BE2C (cell line): ENCODE data around the gene TNNI2.
"Not testable (repeated sequence)": the region's sequence is repeated elsewhere in the genome, so short reads cannot be mapped to it uniquely, and the experiment has no call there.

Source experiments
- DNase-seq: peaks from one replicate; pipeline ENCODE4 v3.0.0-alpha.2; 2020
- H3K27me3 ChIP-seq: fragments of 250-450 bp; sonication (Bioruptor Pico); 2 replicates; pipeline ENCODE4 v1.5.1; 2020; ENCODE audit warnings: mild to moderate bottlenecking
- H3K36me3 ChIP-seq: fragments of 250-450 bp; sonication (Bioruptor Pico); 2 replicates; pipeline ENCODE4 v1.5.1; 2020; ENCODE audit warnings: mild to moderate bottlenecking
- H3K4me1 ChIP-seq: fragments of 250-450 bp; sonication (Bioruptor Pico); 2 replicates; pipeline ENCODE4 v1.5.1; 2020
- H3K4me3 ChIP-seq: 2 replicates; pipeline ENCODE4 v1.5.1; 2011; ENCODE audit warnings: low read depth, low read length
- H3K9me3 ChIP-seq: fragments of 250-450 bp; sonication (Bioruptor Pico); 2 replicates; pipeline ENCODE4 v1.5.1; 2020
- TF ChIP-seq, protein P1 (sequence below): IDR thresholded peaks from 2 replicates; pipeline ENCODE4 v1.5.1; 2012; ENCODE audit warnings: mild to moderate bottlenecking, low read depth, low read length

The TNNI2 gene

GRCh38 chr11:1812274-1812673 lies 26.5 kb upstream of the TNNI2 start:
- Histone ChIP-seq H3K4me1 (no peaks in the 10 kb centered on the region), H3K36me3 (no peaks in the 10 kb centered on the region), H3K4me3 (no peak overlapping the region), H3K9me3 (no peaks in the 10 kb centered on the region), H3K27me3 (no peaks in the 10 kb centered on the region)
- no peak for DNase-seq
- TF ChIP-seq, protein P1, sequence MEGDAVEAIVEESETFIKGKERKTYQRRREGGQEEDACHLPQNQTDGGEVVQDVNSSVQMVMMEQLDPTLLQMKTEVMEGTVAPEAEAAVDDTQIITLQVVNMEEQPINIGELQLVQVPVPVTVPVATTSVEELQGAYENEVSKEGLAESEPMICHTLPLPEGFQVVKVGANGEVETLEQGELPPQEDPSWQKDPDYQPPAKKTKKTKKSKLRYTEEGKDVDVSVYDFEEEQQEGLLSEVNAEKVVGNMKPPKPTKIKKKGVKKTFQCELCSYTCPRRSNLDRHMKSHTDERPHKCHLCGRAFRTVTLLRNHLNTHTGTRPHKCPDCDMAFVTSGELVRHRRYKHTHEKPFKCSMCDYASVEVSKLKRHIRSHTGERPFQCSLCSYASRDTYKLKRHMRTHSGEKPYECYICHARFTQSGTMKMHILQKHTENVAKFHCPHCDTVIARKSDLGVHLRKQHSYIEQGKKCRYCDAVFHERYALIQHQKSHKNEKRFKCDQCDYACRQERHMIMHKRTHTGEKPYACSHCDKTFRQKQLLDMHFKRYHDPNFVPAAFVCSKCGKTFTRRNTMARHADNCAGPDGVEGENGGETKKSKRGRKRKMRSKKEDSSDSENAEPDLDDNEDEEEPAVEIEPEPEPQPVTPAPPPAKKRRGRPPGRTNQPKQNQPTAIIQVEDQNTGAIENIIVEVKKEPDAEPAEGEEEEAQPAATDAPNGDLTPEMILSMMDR = no peak

GRCh38 chr11:1812801-1813200 lies 26.0 kb upstream of the TNNI2 start:
- TF ChIP-seq, protein P1 = no peak
- Histone ChIP-seq H3K9me3 (no peaks in the 10 kb centered on the region), H3K4me3 (no peak overlapping the region), H3K27me3 (no peaks in the 10 kb centered on the region), H3K36me3 (no peaks in the 10 kb centered on the region), H3K4me1 (no peaks in the 10 kb centered on the region)
- DNase-seq = no peak

DNA sequence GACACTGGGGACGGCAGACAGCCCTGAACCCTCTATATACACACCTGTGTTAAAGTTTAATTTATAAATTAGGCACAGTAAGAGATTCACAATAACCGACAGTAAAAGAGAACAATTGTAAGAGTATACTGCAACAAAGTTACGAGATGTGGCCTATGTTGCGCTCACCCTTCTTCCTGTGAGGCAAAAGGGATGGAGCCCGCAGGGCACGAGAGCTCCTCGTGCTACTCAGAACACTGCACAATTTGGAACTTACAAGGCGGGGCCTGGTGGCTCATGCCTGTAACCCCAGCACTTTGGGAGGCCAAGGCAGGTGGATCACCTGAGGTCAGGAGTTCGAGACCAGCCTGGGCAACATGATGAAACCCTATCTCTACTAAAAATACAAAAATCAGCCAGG lies 25.4 kb upstream of the TNNI2 start:
- not testable (repeated sequence) for H3K4me3 ChIP-seq, H3K36me3 ChIP-seq, DNase-seq, H3K27me3 ChIP-seq, H3K9me3 ChIP-seq, H3K4me1 ChIP-seq

DNA sequence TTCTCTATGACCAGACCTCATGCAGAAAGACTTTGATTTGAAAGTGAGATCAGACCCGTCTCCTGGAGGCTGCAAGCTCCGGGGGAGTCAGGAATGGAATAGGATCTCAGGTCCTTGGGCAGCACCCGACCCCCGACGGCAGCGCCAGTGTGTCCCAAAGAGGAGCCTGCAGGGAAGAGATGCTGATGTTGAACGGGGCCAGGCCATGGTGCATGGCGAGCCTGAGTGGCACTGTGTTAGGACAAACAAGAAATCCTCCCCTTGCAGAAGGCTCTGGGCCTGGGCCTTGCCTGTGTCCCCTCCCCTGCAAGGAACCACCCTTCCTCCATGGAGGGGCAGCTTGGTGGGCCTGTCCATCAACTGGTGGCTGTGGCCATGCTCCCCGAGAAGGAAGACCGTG lies 24.1 kb upstream of the TNNI2 start:
- H3K9me3 ChIP-seq = no peaks in the 10 kb centered on the region
- TF ChIP-seq, protein P1 = no peak
- H3K4me1 ChIP-seq = no peaks in the 10 kb centered on the region
- no peak overlapping the region for H3K4me3 ChIP-seq
- no peak for DNase-seq
- H3K27me3 ChIP-seq = no peaks in the 10 kb centered on the region
- H3K36me3 ChIP-seq = no peaks in the 10 kb centered on the region

- H3K4me1 ChIP-seq = no peaks in the 10 kb centered on the region
- no peaks in the 10 kb centered on the region for H3K27me3 ChIP-seq
- H3K9me3 ChIP-seq = no peaks in the 10 kb centered on the region
- TF ChIP-seq, protein P1 = no peak
- no peak for DNase-seq
- no peaks in the 10 kb centered on the region for H3K36me3 ChIP-seq
- no peak overlapping the region for H3K4me3 ChIP-seq
These were observed 23.5 kb upstream of the TNNI2 start for GRCh38 chr11:1815311-1815710.

DNA sequence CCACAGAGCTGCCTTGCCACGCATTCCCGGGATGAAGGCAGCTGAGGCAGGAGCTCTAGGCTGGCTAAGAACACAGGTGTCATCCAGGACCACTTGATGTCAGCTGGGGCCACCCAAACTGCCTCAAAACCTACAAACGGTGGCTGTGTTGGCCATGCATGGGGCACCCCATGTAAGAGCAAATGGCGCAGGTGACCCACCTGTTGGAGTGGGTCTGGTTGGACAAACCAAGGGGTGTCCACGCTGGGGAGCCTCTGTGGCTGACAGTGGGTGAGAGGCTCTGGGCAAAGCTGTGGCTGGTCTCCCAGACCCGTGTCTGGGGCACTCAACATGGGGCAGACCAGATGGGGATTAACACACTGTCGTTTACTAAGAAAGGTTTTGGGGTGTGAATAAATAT lies 23.0 kb upstream of the TNNI2 start:
- Histone ChIP-seq H3K4me1 (no peaks in the 10 kb centered on the region), H3K4me3 (no peak overlapping the region), H3K36me3 (no peaks in the 10 kb centered on the region), H3K9me3 (no peaks in the 10 kb centered on the region), H3K27me3 (no peaks in the 10 kb centered on the region)
- TF ChIP-seq, protein P1 = no peak
- no peak for DNase-seq

DNA sequence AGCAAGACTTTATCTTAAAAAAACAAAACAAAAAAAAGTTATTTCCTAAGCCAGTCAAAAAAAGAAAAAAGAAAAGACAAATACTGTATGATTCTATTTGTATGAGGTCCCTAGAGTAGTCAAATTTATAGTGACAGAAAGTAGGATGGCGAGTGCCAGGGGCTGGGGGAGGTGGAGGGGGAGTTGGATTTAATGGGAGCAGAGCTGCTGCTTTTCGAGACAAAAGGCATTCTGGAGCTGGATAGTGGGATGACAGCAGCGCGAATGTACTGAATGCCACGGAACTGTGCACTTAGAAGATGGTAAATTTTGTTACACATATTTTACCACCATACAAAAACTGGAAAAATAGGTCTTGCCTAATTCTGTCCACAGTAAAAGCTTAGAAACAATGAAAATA lies 21.8 kb upstream of the TNNI2 start:
- Histone ChIP-seq H3K9me3 (no peaks in the 10 kb centered on the region), H3K27me3 (no peaks in the 10 kb centered on the region), H3K4me1 (no peaks in the 10 kb centered on the region), H3K36me3 (no peaks in the 10 kb centered on the region), H3K4me3 (no peak overlapping the region)
- no peak for DNase-seq
- TF ChIP-seq, protein P1 = no peak
